VCaP (cell line): ENCODE results near the gene PYROXD2.

ENCODE experiments used
- H3K27ac ChIP-seq: fragments of 450-650 bp; 2 replicates; pipeline ENCODE4 v1.5.1; 2017
- TF ChIP-seq, protein P1 (sequence below): fragments of 450-650 bp; conservative IDR thresholded peaks from 2 replicates; pipeline ENCODE4 v1.5.1; 2017; ENCODE audit warnings: mild to moderate bottlenecking, moderate library complexity

PYROXD2 gene

DNA sequence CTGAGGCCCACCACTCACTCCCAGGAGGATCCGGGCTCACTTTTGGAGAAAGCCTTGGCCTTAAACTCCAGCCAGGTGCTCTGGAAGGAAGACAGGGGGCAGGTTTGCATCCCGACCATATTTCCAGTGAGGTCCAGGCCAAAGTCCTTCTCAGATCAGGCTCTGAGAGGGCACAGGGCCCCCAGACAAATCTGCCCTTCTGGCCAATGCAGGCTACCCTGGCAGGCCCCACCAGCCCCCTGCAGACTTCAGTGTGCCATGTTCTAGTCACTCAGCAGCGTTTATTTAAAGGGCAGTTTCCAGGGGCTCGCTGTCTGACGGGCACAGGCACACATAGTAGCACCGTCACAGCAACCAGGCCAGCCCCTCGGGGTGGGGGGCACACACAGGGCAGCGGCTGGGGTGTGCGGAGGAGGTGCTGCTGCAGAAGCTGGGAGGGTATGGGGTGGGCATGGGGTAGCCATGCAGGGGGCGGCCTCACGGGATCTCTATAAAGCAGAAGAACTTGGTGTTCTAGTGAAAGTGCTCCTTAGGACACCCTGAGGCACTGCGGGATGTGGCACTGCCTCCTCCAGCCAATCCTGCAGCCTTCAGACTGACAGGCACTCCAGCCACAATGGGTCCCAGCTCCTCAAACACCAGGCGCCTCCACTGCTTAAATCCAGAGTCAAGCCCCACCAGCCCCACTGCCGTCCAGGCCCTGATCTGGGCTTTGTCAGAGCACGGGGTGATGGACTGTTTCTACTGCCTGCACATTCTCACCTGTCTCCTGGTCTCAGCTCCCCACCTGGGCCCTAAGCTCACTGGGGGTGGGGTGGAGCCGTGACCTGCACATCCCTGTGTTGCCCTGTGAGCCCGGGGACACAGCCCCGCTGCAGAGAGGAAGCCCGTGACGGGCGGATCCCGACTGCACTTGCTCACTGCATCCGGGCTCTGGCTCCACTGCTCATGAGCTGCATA lies 9.6 kb upstream of the PYROXD2 start:
- TF ChIP-seq, protein P1, sequence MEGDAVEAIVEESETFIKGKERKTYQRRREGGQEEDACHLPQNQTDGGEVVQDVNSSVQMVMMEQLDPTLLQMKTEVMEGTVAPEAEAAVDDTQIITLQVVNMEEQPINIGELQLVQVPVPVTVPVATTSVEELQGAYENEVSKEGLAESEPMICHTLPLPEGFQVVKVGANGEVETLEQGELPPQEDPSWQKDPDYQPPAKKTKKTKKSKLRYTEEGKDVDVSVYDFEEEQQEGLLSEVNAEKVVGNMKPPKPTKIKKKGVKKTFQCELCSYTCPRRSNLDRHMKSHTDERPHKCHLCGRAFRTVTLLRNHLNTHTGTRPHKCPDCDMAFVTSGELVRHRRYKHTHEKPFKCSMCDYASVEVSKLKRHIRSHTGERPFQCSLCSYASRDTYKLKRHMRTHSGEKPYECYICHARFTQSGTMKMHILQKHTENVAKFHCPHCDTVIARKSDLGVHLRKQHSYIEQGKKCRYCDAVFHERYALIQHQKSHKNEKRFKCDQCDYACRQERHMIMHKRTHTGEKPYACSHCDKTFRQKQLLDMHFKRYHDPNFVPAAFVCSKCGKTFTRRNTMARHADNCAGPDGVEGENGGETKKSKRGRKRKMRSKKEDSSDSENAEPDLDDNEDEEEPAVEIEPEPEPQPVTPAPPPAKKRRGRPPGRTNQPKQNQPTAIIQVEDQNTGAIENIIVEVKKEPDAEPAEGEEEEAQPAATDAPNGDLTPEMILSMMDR, result no peak
- H3K27ac ChIP-seq, result no peak overlapping the region

DNA sequence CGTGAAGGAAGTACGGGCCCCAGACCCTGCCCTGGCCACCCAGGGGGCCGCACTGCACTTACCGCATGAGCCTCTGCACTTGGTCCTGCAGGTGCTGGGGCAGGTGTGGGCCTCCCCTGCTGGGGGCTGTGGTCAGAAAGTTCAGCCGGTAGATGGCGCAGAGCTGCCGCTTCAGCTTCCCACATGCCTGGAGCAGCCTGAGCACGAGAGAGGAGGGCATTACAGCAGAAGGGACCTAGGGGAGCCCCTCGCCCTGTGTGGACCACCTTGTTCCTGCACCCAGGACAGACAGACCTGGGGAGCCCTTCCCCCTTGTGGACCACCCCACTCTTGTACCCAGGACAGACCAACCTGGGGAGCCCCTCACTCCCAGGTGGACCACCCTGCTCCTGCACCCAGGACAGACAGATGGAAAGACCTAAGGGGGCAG lies 8.7 kb upstream of the PYROXD2 start:
- no peak overlapping the region for H3K27ac ChIP-seq
- TF ChIP-seq, protein P1, result peak; percentile 27

DNA sequence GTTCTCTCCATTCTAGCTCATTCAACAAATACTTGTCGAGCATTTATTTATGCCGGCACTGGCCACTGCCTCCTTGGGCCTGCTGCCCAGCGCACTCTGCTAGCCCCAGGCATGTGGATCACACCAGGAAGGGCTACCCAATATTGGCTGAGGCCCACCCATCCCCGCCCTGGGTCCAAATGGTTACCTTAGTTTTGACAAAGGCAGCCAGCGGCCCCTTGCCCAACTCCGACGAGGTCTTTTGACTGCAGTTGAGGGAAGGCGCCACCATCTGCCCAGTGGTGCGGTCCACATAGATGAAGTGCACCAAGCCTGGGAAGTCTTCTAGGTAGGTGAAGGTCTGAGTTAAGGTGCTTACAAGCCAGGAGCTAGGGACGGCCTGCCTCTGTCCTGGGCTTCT lies 7.2 kb upstream of the PYROXD2 start:
- H3K27ac ChIP-seq, result no peak overlapping the region
- TF ChIP-seq, protein P1, result no peak

DNA sequence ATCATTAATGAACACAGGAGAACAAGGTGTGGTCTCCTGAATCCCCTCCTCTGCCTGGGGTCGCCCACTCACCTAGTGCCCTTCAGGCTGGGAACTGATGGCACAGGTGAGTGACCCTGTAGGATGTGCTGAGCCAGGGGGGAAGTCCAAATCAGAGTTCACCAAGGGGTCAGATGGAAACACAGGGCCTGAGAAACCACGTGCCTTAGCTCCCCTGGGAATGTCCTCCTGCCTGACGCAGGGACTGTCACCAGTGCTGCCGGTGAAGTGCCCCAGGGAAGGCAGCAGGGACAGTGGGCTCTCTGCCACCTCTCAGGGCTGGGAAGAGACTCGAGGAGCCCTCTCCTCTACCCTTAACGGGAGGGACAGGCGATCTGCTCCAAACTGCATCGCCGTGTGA lies 5.8 kb upstream of the PYROXD2 start:
- TF ChIP-seq, protein P1, result no peak
- no peak overlapping the region for H3K27ac ChIP-seq

DNA sequence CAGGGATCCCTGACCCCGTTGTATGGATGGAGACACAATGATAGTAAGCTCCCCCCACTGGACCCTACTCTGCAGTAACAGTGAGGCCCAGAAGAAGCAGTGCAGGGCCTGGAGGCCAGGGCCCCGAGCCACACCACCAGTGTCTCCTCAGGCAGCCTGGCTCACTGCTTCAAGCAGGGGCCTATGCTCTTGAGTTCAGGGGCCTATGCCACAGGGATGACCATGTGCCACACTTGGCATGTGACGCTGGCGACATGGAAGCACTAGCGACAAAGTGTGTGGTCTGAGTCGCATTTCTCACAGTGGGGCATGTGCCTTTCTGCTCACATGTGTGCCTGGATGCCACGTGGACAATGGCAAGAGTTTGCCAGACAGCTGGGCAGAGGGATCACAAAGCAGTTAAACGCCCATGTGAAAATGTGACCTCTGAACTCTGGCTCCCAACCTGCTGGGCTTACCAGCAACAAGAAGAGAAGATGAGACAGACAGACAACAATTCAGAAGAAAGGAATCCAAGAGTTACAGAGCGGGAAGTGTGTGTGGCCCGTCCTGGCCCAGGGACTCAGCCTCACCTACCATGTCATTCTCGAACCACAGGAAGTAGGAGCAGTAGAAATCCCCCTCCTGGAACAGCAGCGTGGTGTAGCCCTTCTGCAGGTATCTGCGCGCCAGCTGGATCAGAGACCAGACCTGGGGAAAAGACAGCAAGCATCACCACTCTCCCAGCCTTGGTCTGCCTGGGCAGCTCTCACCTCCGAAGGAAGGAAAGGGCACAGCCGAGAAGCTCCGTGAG lies 4.7 kb upstream of the PYROXD2 start:
- TF ChIP-seq, protein P1, result no peak
- H3K27ac ChIP-seq, result no peak overlapping the region; the same call in 1 of the 2 replicates

DNA sequence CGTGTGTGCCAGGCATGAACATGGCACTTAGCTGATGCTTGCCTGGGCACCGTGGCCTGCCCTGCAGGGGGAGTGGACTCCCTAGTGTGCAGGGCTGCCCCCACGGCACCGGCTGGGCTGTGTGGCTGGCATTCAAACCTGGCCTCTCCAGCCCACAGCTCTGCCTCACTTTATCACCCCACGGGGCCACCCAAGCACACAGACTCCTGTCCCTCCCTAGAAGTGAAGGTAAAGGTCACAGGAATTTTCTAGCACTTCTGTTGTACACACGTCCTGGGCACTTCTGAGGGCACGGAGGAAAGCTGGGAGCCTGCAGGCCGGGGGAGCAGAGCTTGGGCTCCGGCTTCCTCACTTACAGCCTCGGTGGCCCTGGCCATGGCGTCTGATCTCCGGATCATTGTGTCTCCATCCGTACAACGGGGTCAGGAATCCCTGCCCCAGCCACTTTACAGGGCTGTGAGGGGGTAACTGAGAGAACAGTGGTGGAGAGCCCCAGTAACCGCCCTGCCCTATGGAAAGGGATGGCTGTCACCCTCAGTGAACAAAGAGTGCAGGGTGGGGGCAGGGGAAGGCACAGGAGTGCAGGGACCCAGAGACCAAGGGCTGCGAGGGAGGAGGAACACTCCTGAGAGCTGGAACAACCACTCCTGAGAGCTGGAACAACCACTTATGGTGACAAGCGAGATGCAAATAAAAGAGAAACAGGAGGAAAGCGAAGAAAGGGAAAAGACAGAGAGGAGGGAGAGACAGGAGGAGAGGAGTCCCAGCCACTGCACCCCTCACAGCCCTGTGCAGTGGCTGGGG lies 3.9 kb upstream of the PYROXD2 start:
- no peak overlapping the region; the same call in 1 of the 2 replicates for H3K27ac ChIP-seq
- TF ChIP-seq, protein P1, result no peak
